ENCODE measurements around the gene AREL1. TPM values are rescaled to one million over a fixed set of nuclear protein-coding genes. Genes with fewer than 3 reads are reported as not detected.

The AREL1 gene
- total RNA-seq, 1 experiment from 2014 or later: 45.9 TPM

DNA sequence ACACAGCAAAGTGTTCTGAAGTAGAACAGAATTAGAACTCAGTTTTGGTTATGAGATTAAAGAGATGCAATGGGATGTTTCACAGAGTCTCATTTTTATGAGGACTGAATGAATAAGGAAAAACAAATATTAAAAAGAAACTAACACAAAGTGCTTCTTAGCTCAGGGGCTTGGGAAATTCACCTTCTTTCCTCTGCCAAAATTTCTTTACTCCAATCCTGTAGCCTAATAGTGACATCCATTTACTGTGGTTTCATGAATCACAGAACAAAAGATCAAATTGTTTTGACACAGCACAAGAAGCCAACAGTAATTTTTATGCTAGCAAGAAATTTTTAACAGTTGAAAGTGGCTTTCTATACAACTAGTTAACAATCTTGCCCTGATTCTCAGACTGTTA is 37.7 kb downstream of the AREL1 start:
- Histone ChIP-seq H3K4me2 (ENCODE audit: low read length) (no peak overlapping the region), H3K27ac (ENCODE audit: low read depth, low read length) (no peak overlapping the region), H3K4me1 (ENCODE audit: control insufficient read depth in 1 of 2, insufficient read depth in 2 of 2, low read length in 2 of 2) (no peaks in the 10 kb centered on the region), H3K9me3 (ENCODE audit: control insufficient read depth in 1 of 2, insufficient read depth in 1 of 2, low read depth in 1 of 2, low read length in 2 of 2) (no peaks in the 10 kb centered on the region), H3K27me3 (ENCODE audit: insufficient read depth, low read length) (no peaks in the 10 kb centered on the region), H3K9me2 (ENCODE audit: insufficient read depth) (no peaks in the 10 kb centered on the region), H3K4me3 (replicated peaks in 1 of 2; ENCODE audit: low read depth in 1 of 2, low read length in 2 of 2) (no peak overlapping the region), H2AFZ (ENCODE audit: low read depth, low read length, poor library complexity, severe bottlenecking) (no peak overlapping the region), H3K36me3 (ENCODE audit: control insufficient read depth in 1 of 2, insufficient read depth in 2 of 2, low read length in 2 of 2) (peaks cover 24 to 37% of the 10 kb centered on the region in 2 experiments; a peak in 3 of 4 replicates), H4K20me1 (ENCODE audit: insufficient read depth) (no peaks in the 10 kb centered on the region), H3K79me2 (ENCODE audit: insufficient read depth, low read length) (no peaks in the 10 kb centered on the region), H3K9ac (ENCODE audit: low read length) (no peak overlapping the region)
- TF ChIP-seq SRF (IDR thresholded peaks at IDR 0.05; ENCODE audit: low read depth) (no peak), JUND (IDR thresholded peaks at IDR 0.05) (no peak), YY1 (IDR thresholded peaks at IDR 0.05; ENCODE audit: extremely low read depth, insufficient replicate concordance, low read depth, low read length) (no peak), RAD21 (IDR thresholded peaks at IDR 0.05; ENCODE audit: low read depth) (no peak)
- TF ChIP-seq, protein P1, sequence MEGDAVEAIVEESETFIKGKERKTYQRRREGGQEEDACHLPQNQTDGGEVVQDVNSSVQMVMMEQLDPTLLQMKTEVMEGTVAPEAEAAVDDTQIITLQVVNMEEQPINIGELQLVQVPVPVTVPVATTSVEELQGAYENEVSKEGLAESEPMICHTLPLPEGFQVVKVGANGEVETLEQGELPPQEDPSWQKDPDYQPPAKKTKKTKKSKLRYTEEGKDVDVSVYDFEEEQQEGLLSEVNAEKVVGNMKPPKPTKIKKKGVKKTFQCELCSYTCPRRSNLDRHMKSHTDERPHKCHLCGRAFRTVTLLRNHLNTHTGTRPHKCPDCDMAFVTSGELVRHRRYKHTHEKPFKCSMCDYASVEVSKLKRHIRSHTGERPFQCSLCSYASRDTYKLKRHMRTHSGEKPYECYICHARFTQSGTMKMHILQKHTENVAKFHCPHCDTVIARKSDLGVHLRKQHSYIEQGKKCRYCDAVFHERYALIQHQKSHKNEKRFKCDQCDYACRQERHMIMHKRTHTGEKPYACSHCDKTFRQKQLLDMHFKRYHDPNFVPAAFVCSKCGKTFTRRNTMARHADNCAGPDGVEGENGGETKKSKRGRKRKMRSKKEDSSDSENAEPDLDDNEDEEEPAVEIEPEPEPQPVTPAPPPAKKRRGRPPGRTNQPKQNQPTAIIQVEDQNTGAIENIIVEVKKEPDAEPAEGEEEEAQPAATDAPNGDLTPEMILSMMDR (IDR thresholded peaks at IDR 0.05 in 2 of 3, conservative IDR thresholded peaks at IDR 0.05 in 1 of 3; ENCODE audit: borderline replicate concordance in 1 of 3, insufficient read depth in 1 of 3, low read depth in 2 of 3, low read length in 2 of 3): no peak
- TF ChIP-seq, protein P2, sequence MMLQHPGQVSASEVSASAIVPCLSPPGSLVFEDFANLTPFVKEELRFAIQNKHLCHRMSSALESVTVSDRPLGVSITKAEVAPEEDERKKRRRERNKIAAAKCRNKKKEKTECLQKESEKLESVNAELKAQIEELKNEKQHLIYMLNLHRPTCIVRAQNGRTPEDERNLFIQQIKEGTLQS (IDR thresholded peaks at IDR 0.05): no peak
- ATAC-seq (no peak), DNase-seq (ENCODE audit: low read depth, low spot score) (no peak)
- RAD21 ChIA-PET (ENCODE audit: low non-redundant PET in 1 of 2, low total read pairs in 2 of 2, uncharacterized antibody in 2 of 2, unreplicated experiment in 2 of 2): no interaction called here
- CTCF ChIA-PET: no interaction called here
- no TSS peak for BruUV-seq (replicated peaks)
- intact Hi-C loops (cut with micrococcal nuclease): no loop called here
- POLR2A ChIA-PET: no interaction called here

DNA sequence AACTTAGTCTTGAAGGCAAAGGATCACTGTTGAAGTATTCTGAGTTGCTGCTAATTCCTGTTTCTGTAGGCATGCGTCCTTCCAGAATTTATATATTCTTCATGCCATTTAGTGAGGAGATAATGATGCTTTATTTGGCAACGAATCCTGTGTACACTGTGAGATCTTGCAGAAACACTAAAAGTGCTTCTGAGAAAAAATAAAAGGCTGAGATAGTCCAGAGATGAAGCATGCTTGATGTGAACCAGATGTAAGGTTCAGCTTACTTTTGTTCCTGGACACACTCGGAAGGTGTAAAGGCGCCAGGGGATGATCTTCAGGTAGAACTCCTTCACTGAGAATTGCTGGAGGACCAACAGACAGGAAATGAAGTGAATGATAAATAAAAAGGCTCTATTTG is 39.1 kb downstream of the AREL1 start:
- Histone ChIP-seq H2AFZ (ENCODE audit: low read depth, low read length, poor library complexity, severe bottlenecking) (no peak overlapping the region), H3K79me2 (ENCODE audit: insufficient read depth, low read length) (no peaks in the 10 kb centered on the region), H3K4me3 (replicated peaks in 1 of 2; ENCODE audit: low read depth in 1 of 2, low read length in 2 of 2) (no peak overlapping the region), H3K9me2 (ENCODE audit: insufficient read depth) (no peaks in the 10 kb centered on the region), H3K36me3 (ENCODE audit: control insufficient read depth in 1 of 2, insufficient read depth in 2 of 2, low read length in 2 of 2) (peaks cover 31 to 48% of the 10 kb centered on the region in 2 experiments; a peak in 3 of 4 replicates), H3K4me1 (ENCODE audit: control insufficient read depth in 1 of 2, insufficient read depth in 2 of 2, low read length in 2 of 2) (no peaks in the 10 kb centered on the region), H3K9ac (ENCODE audit: low read length) (no peak overlapping the region), H3K27ac (ENCODE audit: low read depth, low read length) (no peak overlapping the region), H4K20me1 (ENCODE audit: insufficient read depth) (no peaks in the 10 kb centered on the region), H3K9me3 (ENCODE audit: control insufficient read depth in 1 of 2, insufficient read depth in 1 of 2, low read depth in 1 of 2, low read length in 2 of 2) (no peaks in the 10 kb centered on the region), H3K27me3 (ENCODE audit: insufficient read depth, low read length) (no peaks in the 10 kb centered on the region), H3K4me2 (ENCODE audit: low read length) (no peak overlapping the region)
- RAD21 ChIA-PET (ENCODE audit: low non-redundant PET in 1 of 2, low total read pairs in 2 of 2, uncharacterized antibody in 2 of 2, unreplicated experiment in 2 of 2): no interaction called here
- POLR2A ChIA-PET: no interaction called here
- intact Hi-C loops (cut with micrococcal nuclease): no loop called here
- no peak for DNase-seq (ENCODE audit: low read depth, low spot score)
- CTCF ChIA-PET: no interaction called here
- ATAC-seq: no peak
- BruUV-seq (replicated peaks): no TSS peak
- TF ChIP-seq TCF7L2 (IDR thresholded peaks at IDR 0.05; ENCODE audit: borderline replicate concordance, extremely low read depth, insufficient read depth, insufficient read length) (no peak), POLR2AphosphoS5 (IDR thresholded peaks at IDR 0.05; ENCODE audit: low read depth, low read length) (no peak), FOSL1 (IDR thresholded peaks at IDR 0.05; ENCODE audit: low read depth) (no peak), CEBPB (IDR thresholded peaks at IDR 0.05; ENCODE audit: low read depth) (no peak), SIN3A (IDR thresholded peaks at IDR 0.05; ENCODE audit: low read depth) (no peak), ELF1 (IDR thresholded peaks at IDR 0.05; ENCODE audit: borderline replicate concordance, low read depth) (no peak), RAD21 (IDR thresholded peaks at IDR 0.05; ENCODE audit: low read depth) (no peak), YY1 (IDR thresholded peaks at IDR 0.05; ENCODE audit: extremely low read depth, insufficient replicate concordance, low read depth, low read length) (no peak), EGR1 (IDR thresholded peaks at IDR 0.05; ENCODE audit: low read depth) (no peak), ZNF274 (IDR thresholded peaks at IDR 0.05; ENCODE audit: low read depth, low read length) (no peak), SRF (IDR thresholded peaks at IDR 0.05; ENCODE audit: low read depth) (no peak), JUND (IDR thresholded peaks at IDR 0.05) (no peak)
- TF ChIP-seq, protein P3, sequence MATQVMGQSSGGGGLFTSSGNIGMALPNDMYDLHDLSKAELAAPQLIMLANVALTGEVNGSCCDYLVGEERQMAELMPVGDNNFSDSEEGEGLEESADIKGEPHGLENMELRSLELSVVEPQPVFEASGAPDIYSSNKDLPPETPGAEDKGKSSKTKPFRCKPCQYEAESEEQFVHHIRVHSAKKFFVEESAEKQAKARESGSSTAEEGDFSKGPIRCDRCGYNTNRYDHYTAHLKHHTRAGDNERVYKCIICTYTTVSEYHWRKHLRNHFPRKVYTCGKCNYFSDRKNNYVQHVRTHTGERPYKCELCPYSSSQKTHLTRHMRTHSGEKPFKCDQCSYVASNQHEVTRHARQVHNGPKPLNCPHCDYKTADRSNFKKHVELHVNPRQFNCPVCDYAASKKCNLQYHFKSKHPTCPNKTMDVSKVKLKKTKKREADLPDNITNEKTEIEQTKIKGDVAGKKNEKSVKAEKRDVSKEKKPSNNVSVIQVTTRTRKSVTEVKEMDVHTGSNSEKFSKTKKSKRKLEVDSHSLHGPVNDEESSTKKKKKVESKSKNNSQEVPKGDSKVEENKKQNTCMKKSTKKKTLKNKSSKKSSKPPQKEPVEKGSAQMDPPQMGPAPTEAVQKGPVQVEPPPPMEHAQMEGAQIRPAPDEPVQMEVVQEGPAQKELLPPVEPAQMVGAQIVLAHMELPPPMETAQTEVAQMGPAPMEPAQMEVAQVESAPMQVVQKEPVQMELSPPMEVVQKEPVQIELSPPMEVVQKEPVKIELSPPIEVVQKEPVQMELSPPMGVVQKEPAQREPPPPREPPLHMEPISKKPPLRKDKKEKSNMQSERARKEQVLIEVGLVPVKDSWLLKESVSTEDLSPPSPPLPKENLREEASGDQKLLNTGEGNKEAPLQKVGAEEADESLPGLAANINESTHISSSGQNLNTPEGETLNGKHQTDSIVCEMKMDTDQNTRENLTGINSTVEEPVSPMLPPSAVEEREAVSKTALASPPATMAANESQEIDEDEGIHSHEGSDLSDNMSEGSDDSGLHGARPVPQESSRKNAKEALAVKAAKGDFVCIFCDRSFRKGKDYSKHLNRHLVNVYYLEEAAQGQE (IDR thresholded peaks at IDR 0.05; ENCODE audit: low read depth): no peak
- TF ChIP-seq, protein P2 (IDR thresholded peaks at IDR 0.05): no peak
